Erythroblast (primary cell): Measurements from ENCODE around the gene NEGR1.

ENCODE experiments used
- GATA1 ChIP-seq: IDR thresholded peaks from 2 replicates; pipeline ENCODE4 v1.6.1; 2011; ENCODE audit warnings: low read depth, mild to moderate bottlenecking, control low read depth, low read length, moderate library complexity
- POLR2A ChIP-seq: IDR thresholded peaks from 2 replicates; pipeline ENCODE4 v1.6.1; 2011; ENCODE audit warnings: mild to moderate bottlenecking, low read length

DNA sequence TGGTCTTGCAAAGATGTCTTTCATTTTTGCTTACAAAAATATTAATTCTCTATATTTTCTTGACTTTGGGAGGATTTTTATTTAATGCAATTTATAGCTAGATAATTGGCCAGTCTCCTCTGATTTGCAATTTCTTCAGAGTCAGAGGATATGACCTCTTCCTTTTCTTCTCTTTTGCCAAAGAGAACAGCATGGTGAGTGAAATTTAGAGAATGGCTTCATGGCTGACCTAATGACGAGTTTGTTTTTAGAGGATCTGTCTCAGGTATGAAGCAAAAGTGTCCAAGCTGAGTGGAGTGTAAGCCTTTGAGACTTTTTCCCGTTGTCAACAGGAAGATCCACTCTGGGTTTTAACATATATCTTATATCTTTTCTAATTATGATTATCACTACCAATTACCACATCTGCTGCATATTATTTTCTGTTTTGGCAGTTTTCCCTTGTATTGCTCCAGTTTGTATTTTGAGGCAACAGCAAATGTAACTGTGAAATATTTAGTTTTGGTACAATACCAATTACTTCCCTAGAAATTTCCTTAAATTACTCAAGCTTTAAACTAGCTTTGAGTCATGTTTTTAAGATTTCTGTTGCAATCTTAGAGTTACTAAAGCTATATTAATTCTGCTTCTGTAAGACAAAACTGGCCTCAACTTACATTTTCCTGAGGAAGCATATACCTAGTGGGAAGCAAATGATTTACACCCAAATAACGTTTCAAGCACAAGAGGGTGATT is 868.7 kb downstream of the NEGR1 start:
- TF ChIP-seq POLR2A (no peak), GATA1 (no peak)
